ENCODE data around the gene MACF1. TPM values are rescaled to one million over a fixed set of nuclear protein-coding genes. Genes with fewer than 3 reads are reported as not detected.

Gene MACF1
- total RNA-seq, 1 donor from 2014 or later, result 694 TPM

- no peak for FAIRE-seq
- Histone ChIP-seq H3K4me1 (ENCODE audit: insufficient read depth, low read length) (peaks cover 11% of the 10 kb centered on the region), H2AFZ (ENCODE audit: low read depth, low read length) (no peak overlapping the region), H3K4me2 (ENCODE audit: low read length) (no peak overlapping the region), H4K20me1 (ENCODE audit: insufficient read depth, low read length) (peaks cover 24% of the 10 kb centered on the region), H3K9me3 (ENCODE audit: insufficient read depth, low read depth, low read length) (no peaks in the 10 kb centered on the region), H3K4me3 (ENCODE audit: insufficient read depth, low read depth, low read length) (no peak overlapping the region), H3K27ac (ENCODE audit: low read depth, low read length) (no peak overlapping the region), H3K36me3 (ENCODE audit: insufficient read depth, low read length) (peaks cover 73% of the 10 kb centered on the region), H3K27me3 (ENCODE audit: insufficient read depth, low read length) (no peaks in the 10 kb centered on the region), H3K9ac (ENCODE audit: low read length) (no peak overlapping the region), H3K79me2 (ENCODE audit: insufficient read depth, low read length) (peaks cover 35% of the 10 kb centered on the region)
- Mint-ChIP-seq H3K9me3 (ENCODE audit: unreplicated experiment) (no peaks in the 10 kb centered on the region), H3K36me3 (ENCODE audit: low read depth, unreplicated experiment) (peaks cover 20% of the 10 kb centered on the region), H3K4me1 (ENCODE audit: low read depth, unreplicated experiment) (peaks cover 33% of the 10 kb centered on the region), H3K4me3 (ENCODE audit: unreplicated experiment) (no peak overlapping the region), H3K27ac (ENCODE audit: unreplicated experiment) (peak overlapping the region; percentile 91), H3K27me3 (ENCODE audit: low read depth, unreplicated experiment) (no peaks in the 10 kb centered on the region)
- TF ChIP-seq CTCF (IDR thresholded peaks at IDR 0.05; ENCODE audit: insufficient read depth, low read depth, low read length) (no peak), EZH2 (IDR thresholded peaks at IDR 0.05; ENCODE audit: insufficient read depth, low read length) (no peak)
- DNase-seq (ENCODE audit: low read depth), result no peak
These were observed 231.1 kb downstream of the MACF1 start for GRCh38 chr1:39435597-39435996.

DNA sequence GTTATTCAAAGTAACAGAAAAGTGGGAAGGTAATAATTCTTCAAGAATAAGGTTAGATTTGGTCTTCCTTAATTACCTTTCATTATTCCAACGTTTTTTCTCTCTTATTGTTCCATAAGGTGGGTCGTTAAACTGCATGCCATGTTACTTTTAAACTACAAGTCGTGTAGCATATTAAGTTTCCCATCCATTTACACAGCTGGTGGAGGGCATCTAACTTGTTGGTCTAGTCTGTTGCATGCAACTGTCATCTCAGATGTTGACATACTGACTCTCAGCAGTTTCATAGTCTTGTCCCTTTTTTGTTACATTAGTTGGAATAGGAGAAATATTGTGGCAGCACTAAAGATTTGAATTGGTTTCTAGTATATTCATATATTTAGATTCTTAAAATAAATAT lies 232.3 kb downstream of the MACF1 start:
- H3K36me3 ChIP-seq (ENCODE audit: insufficient read depth, low read length), result peaks cover 75% of the 10 kb centered on the region
- H3K4me1 ChIP-seq (ENCODE audit: insufficient read depth, low read length), result peaks cover 8% of the 10 kb centered on the region
- DNase-seq (ENCODE audit: low read depth) (no peak), FAIRE-seq (no peak)
- Mint-ChIP-seq H3K27me3 (ENCODE audit: low read depth, unreplicated experiment) (no peaks in the 10 kb centered on the region), H3K36me3 (ENCODE audit: low read depth, unreplicated experiment) (peaks cover 13% of the 10 kb centered on the region), H3K4me1 (ENCODE audit: low read depth, unreplicated experiment) (peaks cover 23% of the 10 kb centered on the region), H3K4me3 (ENCODE audit: unreplicated experiment) (no peak overlapping the region), H3K9me3 (ENCODE audit: unreplicated experiment) (no peaks in the 10 kb centered on the region), H3K27ac (ENCODE audit: unreplicated experiment) (no peak overlapping the region)
- no peak overlapping the region for H3K4me3 ChIP-seq (ENCODE audit: insufficient read depth, low read depth, low read length)
- H3K27ac ChIP-seq (ENCODE audit: low read depth, low read length), result no peak overlapping the region
- H2AFZ ChIP-seq (ENCODE audit: low read depth, low read length), result no peak overlapping the region
- TF ChIP-seq EZH2 (IDR thresholded peaks at IDR 0.05; ENCODE audit: insufficient read depth, low read length) (no peak), CTCF (IDR thresholded peaks at IDR 0.05; ENCODE audit: insufficient read depth, low read depth, low read length) (no peak)
- H3K9me3 ChIP-seq (ENCODE audit: insufficient read depth, low read depth, low read length), result no peaks in the 10 kb centered on the region
- peaks cover 34% of the 10 kb centered on the region for H3K79me2 ChIP-seq (ENCODE audit: insufficient read depth, low read length)
- H4K20me1 ChIP-seq (ENCODE audit: insufficient read depth, low read length), result peaks cover 26% of the 10 kb centered on the region
- no peaks in the 10 kb centered on the region for H3K27me3 ChIP-seq (ENCODE audit: insufficient read depth, low read length)
- no peak overlapping the region for H3K4me2 ChIP-seq (ENCODE audit: low read length)
- no peak overlapping the region for H3K9ac ChIP-seq (ENCODE audit: low read length)

DNA sequence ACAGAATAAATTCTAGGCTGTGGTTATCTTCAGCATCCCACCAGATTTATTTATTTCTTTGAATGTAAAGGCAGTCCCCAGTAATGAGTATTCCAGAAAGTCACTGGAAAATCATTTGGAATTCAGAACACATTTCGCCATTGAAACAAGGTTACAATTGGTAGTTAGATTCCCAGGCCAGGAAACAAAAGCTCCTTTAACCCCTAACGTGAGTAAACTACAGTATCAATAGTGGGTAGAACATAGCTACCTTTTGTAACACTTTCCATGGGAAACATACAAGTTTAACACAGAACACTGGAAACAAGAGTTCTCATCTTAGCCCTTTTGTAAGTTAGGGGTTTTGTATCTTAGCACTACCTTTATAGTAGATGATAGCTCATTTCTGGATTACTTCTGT lies 233.5 kb downstream of the MACF1 start:
- no peak for TF ChIP-seq EZH2 (IDR thresholded peaks at IDR 0.05; ENCODE audit: insufficient read depth, low read length)
- Mint-ChIP-seq H3K36me3 (ENCODE audit: low read depth, unreplicated experiment) (peaks cover 16% of the 10 kb centered on the region), H3K27me3 (ENCODE audit: low read depth, unreplicated experiment) (no peaks in the 10 kb centered on the region), H3K4me3 (ENCODE audit: unreplicated experiment) (no peak overlapping the region), H3K27ac (ENCODE audit: unreplicated experiment) (peak overlapping the region; percentile 38), H3K9me3 (ENCODE audit: unreplicated experiment) (no peaks in the 10 kb centered on the region), H3K4me1 (ENCODE audit: low read depth, unreplicated experiment) (peaks cover 18% of the 10 kb centered on the region)
- Histone ChIP-seq H2AFZ (ENCODE audit: low read depth, low read length) (no peak overlapping the region), H3K79me2 (ENCODE audit: insufficient read depth, low read length) (peaks cover 30% of the 10 kb centered on the region), H3K27me3 (ENCODE audit: insufficient read depth, low read length) (no peaks in the 10 kb centered on the region), H4K20me1 (ENCODE audit: insufficient read depth, low read length) (peaks cover 31% of the 10 kb centered on the region), H3K4me3 (ENCODE audit: insufficient read depth, low read depth, low read length) (no peak overlapping the region), H3K9ac (ENCODE audit: low read length) (no peak overlapping the region), H3K4me2 (ENCODE audit: low read length) (no peak overlapping the region), H3K27ac (ENCODE audit: low read depth, low read length) (no peak overlapping the region), H3K9me3 (ENCODE audit: insufficient read depth, low read depth, low read length) (no peaks in the 10 kb centered on the region), H3K36me3 (ENCODE audit: insufficient read depth, low read length) (peaks cover 79% of the 10 kb centered on the region), H3K4me1 (ENCODE audit: insufficient read depth, low read length) (no peaks in the 10 kb centered on the region)
- no peak for DNase-seq (ENCODE audit: low read depth)
- no peak for FAIRE-seq
